NCI-H510A (cell line): ENCODE data around the gene PUS7.
"Not testable (repeated sequence)": the region's sequence is repeated elsewhere in the genome, so short reads cannot be mapped to it uniquely, and the experiment has no call there.

Experiments
- DNase-seq: peaks from one replicate; lab custom pipeline; 2025; lab: John Stamatoyannopoulos, UW

The PUS7 gene

DNA sequence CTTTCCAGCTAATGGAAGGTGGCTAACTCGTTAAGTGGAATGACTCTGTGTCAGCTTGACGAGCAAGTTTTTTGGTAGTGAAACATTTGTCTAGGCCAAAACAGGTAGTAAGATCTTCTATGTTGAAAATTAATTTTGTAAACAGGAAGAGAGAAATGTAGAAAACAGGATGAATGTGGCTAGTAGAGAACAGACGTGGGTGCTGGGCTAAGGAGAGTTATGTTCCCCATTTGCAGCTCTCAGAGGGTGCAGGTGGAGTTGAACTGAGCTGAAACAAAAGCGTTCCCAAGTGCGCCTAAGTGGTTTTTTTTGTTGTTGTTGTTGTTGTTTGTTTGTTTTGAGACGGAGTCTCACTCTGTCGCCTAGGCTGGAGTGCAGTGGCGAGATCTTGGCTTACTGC lies 73.9 kb downstream of the PUS7 start:
- DNase-seq = no peak

DNA sequence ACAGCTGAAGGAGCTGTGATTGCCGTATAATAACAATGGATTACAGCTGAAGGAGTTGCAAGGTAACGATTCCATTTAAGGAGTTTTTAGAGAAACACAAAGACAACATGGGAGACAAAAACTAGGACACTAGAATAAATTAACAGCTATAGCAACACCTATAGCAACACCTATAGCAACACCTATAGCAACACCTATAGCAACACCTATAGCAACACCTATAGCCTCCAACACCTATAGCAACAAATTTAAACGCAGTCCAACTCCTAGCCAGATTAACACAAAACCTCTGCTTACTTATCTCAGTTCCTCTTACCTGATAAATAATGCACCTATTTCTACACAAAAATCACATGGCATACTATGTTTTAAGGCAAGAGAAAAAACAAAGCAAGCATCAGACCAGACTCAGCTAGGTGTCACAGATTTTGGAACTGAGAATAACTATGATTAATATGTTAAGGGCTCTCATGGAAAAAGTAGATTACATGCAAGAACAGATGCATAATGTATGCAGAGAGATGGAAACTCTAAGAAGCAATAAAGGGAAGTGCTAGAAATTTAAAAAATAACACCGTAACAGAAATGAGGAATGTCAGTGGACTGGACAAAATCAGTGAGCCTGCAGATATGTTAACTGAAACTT lies 77.6 kb downstream of the PUS7 start:
- no peak for DNase-seq

DNA sequence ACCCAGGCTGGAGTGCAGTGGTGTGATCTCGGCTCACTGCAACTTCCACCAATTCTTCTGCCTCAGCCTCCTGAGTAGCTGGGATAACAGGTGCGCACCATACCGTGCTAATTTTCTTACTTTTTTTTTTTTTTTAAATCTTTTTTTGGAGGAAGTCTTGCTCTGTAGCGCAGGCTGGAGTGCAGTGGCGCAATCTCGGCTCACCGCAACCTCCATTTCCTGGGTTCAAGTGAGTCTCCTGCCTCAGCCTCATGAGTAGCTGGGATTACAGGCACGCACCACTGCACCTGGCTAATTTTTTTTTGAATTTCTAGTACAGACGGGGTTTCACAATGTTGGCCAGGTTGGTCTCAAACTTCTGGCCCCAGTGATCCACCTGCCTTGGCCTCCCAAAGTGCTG lies 79.9 kb downstream of the PUS7 start:
- not testable (repeated sequence) for DNase-seq

DNA sequence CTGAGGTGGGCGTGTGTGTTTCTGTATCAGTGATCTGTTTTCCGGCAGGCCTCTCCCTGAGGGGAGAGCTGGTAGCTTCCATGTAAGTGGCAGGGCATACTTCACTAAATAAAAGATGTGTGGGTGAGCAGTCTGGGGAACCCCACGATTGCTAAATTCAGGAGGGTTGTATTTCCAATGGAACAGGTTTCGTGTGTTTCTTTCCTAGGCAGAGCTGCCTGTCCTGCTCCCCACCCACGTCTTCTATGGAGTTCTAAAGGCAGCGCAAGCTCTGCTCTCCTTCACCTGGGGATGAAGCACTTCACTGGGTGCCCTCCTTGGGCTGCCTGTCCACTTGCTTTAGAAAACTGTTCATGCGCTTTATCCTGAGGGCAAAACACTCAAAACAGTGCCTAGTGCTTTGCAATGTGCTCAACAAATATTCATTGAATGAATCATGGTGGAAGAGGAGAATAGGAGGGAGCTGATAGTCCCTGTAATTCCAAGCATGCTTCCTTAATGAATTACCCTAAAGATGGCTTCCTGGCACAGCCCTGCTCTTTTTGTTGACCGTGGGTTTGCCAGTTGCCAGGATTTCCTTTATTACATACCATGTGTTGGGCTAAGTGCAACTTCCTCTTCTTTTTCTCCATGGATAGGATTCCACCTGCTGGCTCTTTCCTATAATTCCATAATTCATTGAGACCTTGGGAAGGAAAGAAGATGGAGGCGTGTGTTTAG lies 82.7 kb downstream of the PUS7 start:
- no peak for DNase-seq

- DNase-seq = no peak
These were observed 83.3 kb downstream of the PUS7 start for GRCh38 chr7:105438847-105439173.

DNA sequence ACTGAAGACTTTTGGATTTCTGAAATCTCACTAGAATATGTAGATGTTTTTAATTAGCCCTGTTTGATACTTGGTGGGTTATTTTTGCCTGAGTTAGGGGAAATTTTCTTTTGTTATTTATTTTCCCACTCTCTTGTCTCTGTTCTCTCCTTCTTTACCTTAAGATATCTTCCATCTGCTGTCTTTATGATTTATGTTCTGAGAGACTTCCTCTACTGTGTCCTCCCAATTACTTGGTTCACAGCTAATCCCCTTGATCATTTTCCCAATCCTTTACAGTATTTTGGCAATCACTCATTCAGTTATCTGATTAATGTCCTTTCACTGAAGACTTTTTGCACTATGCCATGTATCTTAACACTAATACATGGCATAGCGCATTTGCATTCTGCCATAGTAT lies 83.8 kb downstream of the PUS7 start:
- DNase-seq = no peak

- DNase-seq = not testable (repeated sequence)
These were observed 84.7 kb downstream of the PUS7 start for GRCh38 chr7:105437356-105437755.

DNA sequence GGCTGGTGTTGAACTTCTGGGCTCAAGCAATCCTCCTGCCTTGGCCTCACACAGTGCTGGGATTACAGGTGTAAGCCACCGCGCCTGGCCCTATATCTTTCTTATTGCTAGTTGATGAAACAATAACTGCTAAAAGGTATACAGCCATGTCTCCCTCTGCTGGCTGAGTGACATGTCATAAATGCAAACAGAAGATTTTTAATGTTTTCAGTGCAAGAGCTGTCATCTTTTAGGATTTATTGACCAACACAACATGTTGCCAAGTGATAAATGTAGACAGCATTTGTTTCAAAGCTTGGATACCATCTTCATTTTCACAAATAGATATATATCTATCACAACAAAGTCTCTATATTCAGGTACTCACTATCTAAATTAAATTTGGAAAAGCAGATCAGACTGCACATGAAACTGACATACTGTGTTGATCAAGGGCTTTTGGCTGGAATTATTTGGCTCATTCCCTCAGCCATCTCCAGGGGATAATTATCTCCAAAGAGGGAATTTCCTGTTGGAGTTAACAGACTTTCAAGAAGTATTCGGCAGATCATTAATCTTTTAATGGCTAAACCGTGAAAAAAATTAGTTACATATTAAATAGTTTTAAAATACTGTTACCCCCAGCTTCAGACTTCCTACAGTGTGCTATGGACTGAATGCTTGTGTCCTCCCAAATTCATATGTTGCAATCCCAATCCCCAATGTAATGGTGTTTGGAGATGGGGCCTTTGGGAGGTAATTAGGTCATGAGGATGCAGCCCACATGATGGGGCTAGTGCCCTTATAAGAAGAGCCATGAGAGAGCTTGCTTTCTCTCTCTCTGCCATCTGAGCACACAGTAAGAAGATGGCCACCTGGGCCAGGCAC lies 92.1 kb downstream of the PUS7 start:
- DNase-seq = no peak

GRCh38 chr7:105426606-105427146 lies 95.4 kb downstream of the PUS7 start:
- DNase-seq = no peak

DNA sequence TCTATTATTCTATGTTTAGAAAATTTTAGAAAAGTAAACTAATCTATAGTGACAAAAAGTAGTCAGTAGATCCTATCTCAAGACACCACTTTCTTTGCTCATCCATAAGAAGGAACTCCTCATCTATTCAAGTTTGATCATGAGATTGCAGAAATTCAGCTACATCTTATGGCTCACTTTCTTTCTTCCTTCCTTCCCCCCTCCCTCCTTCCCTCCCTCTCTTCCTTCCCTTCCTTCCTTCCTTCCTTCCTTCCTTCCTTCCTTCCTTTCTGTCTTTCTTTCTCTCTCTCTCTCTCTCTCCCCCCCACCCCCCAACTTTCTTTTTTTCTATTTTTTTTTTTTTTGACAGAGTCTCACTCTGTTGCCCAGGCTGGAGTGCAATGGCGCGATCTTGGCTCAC lies 98.1 kb downstream of the PUS7 start:
- no peak for DNase-seq

DNA sequence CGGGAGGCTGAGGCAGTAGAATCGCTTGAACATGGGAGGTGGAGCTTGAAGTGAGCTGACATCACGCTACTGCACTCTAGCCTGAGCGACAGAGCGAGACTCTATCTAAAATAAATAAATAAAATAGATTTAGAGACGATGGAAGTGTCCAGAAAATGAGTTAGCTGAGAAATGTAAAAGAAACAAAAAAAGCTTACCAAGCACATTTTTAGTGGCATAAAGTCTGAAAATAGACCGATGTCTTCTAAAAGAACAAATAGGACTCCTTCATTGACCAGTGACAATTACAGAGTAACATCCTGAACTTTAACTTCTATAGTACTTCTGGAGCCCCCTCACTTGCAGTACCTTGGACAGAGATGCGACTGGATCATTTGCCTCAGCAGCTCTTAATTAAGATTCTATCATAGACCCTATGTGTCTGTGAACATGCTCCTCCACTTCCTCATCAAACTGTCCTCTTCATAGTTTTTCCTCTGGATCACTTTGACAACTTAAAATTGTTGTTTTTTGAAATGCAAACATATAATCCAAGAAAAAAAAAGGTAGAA lies 108.1 kb downstream of the PUS7 start:
- no peak for DNase-seq

GRCh38 chr7:105410774-105411173 lies 111.3 kb downstream of the PUS7 start:
- not testable (repeated sequence) for DNase-seq

DNA sequence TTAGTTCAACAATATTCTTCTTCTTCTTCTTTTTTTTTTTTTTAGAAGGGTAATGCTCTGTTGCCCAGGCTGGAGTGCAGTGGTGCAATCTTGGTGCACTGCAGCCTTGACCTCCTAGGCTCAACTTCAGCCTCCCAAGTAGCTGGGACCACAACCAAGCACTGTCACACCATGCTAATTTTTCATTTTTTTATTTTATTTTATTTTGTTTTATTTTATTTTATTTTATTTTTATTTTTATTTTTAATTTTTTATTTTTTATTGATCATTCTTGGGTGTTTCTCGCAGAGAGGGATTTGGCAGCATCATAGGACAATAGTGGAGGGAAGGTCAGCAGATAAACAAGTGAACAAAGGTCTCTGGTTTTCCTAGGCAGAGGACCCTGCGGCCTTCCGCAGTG lies 112.3 kb downstream of the PUS7 start:
- not testable (repeated sequence) for DNase-seq

DNA sequence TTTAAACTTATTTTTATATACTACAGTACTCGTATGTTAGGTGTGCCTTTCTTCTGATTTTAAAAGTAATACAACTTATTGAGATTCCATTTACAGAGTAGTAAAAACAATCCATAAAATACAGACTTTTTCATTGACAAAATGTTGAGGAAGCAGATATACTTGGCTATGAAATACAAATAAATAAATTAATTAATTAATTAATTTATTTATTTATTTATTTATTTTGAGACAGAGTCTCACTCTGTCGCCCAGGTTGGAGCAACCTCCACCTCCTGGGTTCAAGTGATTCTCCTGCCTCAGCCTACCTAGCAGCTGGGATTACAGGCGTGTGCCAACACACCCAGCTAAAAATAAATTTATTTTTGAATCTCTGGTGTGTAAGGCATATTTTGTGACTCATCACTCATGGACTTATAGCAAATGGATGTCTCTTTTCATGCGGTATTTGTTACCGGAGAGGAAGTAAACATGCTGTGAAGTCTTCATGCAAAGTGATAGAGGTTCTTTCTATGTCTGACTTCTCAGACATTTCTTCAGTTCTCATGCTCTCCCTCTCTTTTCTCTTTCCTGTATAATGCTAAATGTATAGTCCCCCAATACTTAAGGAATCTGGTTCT lies 113.2 kb downstream of the PUS7 start:
- DNase-seq = no peak
